Measurements from ENCODE around the gene C2orf42.
"Not testable (repeated sequence)": the region's sequence is repeated elsewhere in the genome, so short reads cannot be mapped to it uniquely, and the experiment has no call there.

C2orf42 gene

DNA sequence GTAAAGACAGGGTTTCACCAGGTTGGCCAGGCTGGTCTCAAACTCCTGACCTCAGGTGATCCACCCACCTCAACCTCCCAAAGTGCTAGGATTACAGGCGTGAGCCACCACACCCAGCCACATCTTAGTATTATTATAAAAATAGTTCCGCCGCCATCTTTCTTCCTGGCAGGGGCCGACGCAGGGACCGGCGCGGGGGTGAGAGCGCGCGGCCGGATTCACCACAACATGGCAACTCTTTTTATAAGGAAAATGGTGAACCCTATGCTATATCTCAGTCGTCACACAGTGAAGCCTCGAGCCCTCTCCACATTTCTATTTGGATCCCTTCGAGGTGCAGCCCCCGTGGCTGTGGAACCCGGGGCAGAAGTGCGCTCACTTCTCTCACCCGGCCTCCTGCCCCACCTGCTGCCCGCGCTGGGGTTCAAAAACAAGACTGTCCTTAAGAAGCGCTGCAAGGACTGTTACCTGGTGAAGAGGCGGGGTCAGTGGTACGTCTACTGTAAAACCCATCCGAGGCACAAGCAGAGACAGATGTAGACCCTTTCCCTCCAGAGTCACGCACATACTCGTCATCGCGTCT, 88.4 kb downstream of the C2orf42 start:
- DNase-seq, result not testable (repeated sequence)

DNA sequence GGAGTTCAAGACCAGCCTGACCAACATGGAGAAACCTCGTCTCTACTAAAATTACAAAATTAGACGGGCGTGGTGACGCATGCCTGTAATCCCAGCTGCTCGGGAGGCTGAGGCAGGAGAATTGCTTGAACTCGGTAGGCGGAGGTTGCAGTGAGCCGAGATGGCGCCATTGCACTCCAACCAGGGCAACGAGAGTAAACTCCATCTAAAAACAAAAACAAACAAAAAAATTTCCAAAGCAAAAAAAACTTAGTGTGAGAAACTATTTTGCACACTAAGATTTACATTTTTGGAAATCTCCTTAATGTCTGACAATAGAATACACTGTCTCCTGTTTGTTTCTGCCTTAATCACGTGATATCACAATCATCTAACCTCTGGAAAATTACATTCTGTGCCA, 89.1 kb downstream of the C2orf42 start:
- DNase-seq, result not testable (repeated sequence)

DNA sequence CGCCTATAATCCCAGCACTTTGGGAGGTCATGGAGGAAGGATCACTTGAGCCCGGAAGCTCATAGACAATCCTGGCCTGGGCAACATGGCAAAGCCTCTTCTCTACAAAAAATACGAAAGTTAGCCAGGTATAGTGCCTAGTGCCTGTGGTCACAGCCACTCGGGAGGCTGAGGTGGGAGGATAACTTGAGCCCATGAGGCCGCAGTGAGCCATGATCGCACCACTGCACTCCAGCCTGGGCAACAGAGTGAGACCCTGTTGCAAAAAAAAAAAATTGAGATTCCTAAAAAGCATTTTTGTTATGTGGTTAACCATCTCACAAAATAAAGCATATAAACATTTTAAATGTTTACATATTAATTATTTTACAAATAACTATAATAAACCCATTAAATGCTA, 89.6 kb downstream of the C2orf42 start:
- no peak for DNase-seq

All from stimulated activated naive CD4-positive, alpha-beta T cell (primary cell).